ENCODE data around the gene GJD4.

GJD4 gene

GRCh38 chr10:35632027-35632426 lies 26.9 kb downstream of the GJD4 start:
- DNase-seq, result no peak

GRCh38 chr10:35633006-35633980 lies 28.2 kb downstream of the GJD4 start:
- DNase-seq, result no peak

DNA sequence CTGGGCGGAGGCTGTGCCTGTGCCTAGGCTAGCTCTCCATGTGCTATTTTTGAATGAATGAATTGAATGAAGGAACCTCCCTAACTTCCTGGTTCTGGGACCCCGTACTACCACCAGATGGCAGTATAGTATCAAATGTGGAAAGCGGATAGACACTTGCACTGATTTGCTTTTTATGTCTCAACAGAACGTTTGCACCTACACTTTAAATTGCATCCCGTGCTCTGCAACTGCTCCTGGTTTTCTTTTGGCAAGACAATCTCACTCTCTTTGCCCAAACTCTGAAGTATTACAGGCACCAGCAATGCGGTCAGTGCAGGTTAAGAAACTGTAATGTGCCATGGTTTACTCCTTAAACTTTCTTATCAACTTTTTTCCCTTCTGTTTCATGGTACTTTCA lies 30.4 kb downstream of the GJD4 start:
- DNase-seq, result peak; percentile 87

- no peak for DNase-seq
Measured at GRCh38 chr10:35636956-35637355, 31.8 kb downstream of the GJD4 start.

GRCh38 chr10:35637462-35637861 lies 32.3 kb downstream of the GJD4 start:
- DNase-seq, result no peak

DNA sequence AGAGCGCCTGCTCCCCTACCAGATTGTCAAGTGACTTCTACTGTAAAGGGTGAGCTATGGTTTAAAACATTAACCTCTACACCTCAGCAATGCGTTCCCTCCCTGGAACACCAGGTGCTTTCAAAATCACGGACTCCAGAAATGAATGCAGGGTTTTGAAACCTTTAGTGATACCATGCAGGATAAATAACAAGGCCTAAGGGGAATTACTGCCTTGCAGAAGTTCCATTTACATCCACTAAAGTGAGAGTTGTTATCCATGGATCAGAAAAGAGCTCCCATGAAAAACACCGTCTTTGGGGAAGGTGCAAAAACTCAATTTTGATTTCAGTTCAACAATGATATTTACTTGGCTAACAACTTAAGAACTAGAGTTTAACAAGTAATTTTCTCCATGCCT lies 33.0 kb downstream of the GJD4 start:
- no peak for DNase-seq

DNA sequence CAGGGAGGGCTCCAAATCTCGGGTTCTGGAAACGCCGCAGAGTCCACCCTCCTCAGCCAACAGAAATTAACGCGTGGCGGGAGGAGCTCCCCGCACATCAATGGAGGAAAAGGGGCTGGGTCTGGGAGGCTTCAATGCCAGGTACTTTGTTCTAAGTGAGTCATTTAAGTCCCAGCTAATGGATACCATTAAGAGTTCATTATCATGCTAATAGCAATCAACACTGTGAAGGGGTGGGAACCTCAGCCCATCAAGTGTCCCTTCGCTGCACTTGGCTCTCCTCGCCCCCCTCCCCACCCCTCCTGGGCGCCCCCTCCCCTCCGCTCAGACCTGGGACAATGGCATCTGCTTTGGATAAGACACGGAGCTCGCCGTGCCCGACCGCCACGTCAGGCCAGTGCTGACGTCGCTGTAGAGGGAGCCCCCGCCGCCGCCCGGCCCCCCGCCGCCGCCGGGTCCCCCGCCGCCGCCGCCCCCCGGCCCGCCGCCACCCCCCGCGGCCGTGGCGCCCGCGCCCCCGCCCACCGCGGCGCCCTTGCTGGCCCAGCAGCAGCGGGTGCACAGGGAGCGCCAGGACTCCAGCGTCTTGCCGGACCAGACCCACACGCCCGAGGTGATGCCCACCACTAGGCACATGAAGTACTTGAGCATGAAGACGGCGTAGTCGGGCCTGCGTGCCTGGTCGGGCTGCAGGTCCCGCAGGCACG lies 34.0 kb downstream of the GJD4 start:
- no peak for DNase-seq

GRCh38 chr10:35639728-35640401 lies 34.7 kb downstream of the GJD4 start:
- peak; percentile 16 for DNase-seq

GRCh38 chr10:35640474-35640873 lies 35.3 kb downstream of the GJD4 start:
- DNase-seq, result peak; percentile 66

GRCh38 chr10:35640951-35641675 lies 36.0 kb downstream of the GJD4 start:
- DNase-seq, result peak; percentile 78

DNA sequence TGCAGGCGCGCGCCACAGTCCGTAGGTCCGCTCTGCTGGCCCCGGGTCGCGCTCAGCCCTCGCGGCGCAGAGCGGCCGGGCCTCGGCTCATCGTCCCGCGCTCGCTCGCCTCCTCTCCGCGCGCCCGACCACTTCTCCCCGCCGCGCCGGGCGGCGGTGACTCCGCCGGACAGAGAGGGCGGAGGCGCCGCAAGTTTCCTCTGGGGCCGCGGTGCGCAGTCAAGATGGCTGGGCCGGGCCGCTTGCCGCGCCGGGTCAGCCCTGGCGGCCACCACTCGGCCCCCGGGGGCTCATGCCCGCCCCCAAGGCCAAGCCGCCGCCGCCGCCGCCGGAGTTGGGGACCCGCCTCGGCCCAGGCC lies 36.5 kb downstream of the GJD4 start:
- peak; percentile 14 for DNase-seq

- DNase-seq, result peak; percentile 85
Measured at GRCh38 chr10:35642035-35642792, 37.1 kb downstream of the GJD4 start, which contains the start of gene FZD8. Gene FZD8 (minus strand): TSS chr10:35642296. CDS start chr10:35641429, 867 bp downstream.

GRCh38 chr10:35642793-35643114 lies 37.6 kb downstream of the GJD4 start:
- no peak for DNase-seq

- peak; percentile 12 for DNase-seq
Measured at GRCh38 chr10:35643151-35644049, 38.3 kb downstream of the GJD4 start.

DNA sequence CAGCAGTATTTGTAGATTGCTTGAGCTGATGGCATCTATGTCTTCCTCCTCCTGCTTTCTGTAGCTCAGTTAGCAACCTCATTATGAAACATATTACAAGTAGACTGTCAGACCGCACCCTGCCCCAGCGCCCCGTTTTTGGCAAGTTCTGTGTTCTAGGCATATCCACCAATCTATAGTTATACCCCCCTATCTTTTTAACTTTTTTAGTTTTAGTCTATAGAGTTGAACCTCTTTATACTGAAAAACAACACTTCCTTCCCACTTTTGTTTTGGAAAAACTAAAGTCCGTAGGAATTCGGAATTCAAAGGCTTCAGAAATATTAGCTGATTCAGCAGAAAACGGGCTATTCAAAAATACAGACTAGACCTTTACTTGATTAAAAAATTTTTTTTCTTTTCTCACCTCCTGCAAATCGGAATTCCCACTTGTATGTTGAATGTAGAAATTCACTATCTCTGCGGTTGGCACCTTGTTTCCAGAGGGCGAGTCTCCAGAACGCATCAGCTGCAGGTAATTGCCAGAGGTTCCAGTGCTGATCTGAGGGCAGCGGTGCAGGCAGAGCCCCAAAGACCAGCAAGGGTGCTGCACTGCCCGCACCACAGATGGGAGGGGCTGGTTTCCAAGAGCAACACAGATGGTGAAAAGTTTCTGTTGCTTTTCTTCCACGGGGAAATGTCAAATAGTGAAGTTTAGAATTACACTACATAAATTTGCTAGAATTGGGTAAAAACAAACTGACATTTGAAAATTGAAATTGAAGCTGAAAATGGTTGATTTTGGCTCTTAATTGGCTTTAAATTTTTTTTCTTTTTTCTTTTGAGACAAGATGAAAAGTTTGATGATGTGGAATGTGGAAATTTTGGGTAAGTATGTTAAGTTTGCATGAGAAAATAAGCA lies 39.2 kb downstream of the GJD4 start:
- DNase-seq, result no peak

DNA sequence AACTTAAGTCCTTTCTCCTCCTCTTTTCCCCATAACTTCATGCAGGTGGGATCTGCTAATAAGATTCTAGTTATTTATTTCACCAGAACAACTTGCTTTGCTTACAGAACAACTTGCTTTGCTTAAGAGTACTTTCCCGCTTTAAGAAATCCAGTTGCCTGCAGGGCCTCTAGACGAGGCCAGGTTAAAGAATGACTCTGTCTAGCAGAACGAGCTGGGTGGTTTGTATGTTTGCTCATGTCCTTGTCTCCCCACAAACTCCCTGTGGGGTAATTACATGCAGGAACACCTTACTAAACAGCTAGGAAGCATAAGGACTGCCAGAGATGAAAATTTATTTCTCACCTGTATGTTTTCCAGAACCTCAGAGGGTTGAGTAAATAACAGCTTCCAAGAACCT lies 45.8 kb downstream of the GJD4 start:
- no peak for DNase-seq

- DNase-seq, result no peak
Measured at GRCh38 chr10:35652824-35653223, 47.7 kb downstream of the GJD4 start.

- no peak for DNase-seq
Measured at GRCh38 chr10:35657621-35658020, 52.5 kb downstream of the GJD4 start.
